NCI-H2196 (cell line): ENCODE results near the gene PNPLA7.

Experiments
- DNase-seq: peaks from one replicate; lab custom pipeline; 2025; ENCODE audit not compliant: unreplicated experiment; lab: John Stamatoyannopoulos, UW

Gene PNPLA7

GRCh38 chr9:137497921-137498719, 52.1 kb downstream of the PNPLA7 start:
- DNase-seq = no peak

DNA sequence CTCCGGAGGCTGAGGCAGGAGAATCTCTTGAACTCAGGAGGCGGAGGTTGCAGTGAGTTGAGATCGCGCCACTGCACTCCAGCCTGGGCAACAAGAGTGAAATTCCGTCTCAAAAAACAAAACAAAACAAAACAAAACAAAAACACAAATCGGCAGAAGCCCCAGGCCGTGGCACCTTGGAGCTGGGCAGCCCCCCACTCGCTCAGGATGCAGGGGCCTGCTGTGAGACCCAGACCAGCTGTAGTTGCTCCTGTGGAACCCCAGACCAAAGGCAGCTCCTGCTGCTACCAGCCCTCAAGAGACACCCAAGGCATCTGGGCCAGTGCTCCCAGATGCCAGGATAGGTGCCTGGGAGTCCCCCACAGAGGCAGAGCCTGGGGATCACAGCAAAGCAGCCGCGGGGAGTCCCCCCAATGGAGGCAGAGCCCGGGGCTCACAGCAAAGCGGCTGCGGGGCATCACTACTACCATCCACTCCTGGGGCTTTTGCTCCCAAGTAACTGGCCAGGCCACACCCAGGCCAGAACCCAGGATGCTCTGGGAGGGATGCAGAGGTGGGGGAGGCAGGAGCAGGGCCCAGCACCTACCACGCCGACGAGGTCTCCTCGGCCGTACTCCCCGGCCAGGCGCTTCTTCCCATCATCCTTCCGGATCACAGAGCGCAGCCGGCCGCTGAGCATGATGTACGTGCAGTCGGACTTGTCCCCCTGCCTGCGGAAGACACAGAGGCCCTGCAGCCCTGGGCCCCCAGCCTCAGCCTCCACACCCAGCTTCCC, 53.4 kb downstream of the PNPLA7 start:
- no peak for DNase-seq

DNA sequence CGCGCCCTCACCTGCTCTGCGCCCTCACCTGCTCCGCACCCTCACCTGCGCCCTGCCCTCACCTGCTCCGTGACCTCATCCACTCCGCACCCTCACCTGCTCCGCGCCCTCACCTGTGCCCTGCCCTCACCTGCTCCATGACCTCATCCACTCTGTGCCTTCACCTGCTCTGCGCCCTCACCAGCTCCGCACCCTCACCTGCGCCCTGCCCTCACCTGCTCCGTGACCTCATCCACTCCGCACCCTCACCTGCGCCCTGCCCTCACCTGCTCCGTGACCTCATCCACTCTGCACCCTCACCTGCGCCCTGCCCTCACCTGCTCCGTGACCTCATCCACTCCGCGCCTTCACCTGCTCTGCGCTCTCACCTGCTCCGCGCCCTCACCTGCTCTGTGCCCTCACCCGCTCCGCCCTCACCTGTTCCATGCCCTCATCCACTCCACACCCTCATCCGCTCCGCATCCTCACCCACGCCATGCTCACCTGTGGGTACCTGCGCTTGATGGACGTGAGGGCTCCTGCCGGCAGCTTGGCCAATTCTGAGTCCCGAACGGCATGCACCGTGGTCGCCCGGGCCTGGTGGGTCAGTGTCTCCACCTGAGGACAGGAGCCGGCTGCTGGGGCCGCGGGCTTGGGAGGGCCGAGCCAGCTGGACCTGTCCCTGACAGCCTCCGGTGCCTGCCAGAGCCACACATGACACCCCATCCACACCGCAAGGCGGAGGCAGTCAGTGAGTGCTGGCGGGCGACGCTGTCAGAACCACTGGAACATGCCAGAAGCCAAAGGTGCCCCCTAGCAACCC, 55.5 kb downstream of the PNPLA7 start:
- no peak for DNase-seq

GRCh38 chr9:137494104-137494544, 56.1 kb downstream of the PNPLA7 start:
- no peak for DNase-seq

DNA sequence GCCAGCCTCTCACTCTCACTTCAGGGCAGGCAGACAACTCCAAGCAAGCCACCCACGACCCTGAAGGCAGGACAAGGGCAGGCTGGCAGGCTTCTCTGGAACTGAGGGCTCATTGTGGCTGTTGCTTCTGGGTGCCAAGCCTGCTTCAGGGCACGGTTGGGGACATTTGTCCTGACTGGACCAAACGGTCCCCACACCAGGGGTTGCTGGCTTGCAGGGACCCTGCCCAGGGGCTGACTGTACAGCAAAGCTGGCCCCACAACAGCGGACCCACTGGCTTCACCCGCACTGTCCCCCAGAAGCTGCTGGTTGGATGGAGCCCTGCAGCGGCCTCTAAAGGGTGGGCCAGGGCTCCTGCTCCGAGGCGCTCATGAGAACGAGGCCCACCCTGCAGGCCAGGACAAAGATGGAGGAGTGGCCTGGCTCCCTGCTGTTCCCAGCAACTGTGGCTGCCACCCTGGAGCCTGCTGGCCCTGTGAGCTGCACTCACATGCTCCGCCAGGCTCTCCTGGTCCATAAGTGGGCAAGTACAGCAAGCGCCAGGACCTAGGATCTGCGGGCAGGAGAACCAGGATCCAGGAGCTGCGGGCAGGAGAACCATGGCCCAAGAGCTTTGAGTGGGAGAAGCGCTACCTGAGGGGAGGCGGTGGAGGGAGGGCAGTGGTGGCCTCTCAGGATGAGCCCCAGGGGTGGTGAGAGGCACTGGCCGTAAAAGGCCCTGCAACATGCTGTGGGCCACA, 56.7 kb downstream of the PNPLA7 start:
- DNase-seq = no peak

- DNase-seq = no peak
Measured at GRCh38 chr9:137492464-137493363, 57.5 kb downstream of the PNPLA7 start.

- DNase-seq = no peak
Measured at GRCh38 chr9:137491735-137492432, 58.3 kb downstream of the PNPLA7 start.

DNA sequence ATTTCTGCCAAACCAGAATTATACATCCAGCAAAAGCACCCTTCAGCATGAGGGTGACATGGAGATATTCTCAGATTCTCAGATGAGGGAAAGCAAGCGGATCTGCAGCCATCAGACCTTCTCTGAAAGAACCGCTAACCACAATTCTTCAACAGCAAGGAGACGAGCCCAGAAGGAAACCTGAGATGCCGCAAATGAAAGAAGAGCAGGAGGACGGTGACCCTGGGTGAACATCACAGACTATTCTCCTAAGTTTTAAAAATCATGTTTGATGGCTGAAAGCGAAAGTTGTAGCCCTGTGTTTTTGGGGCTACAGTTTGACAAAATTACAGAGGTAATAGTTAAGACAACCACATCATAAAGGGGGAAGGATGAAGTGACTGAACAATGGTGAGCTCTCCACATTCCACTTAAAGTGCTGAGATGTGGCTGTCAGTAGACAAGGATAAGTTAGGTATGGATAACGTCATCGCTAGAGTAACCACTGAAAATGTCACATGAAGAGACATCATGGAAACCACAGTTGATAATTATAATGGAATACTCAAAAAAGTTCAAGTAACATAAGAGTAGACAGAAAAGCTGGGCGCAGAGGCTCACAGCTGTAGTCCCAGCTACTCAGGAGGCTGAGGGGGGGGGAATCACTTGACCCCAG, 59.5 kb downstream of the PNPLA7 start:
- DNase-seq = no peak

- DNase-seq = no peak
Measured at GRCh38 chr9:137488906-137489305, 61.3 kb downstream of the PNPLA7 start.

GRCh38 chr9:137488327-137488653, 61.9 kb downstream of the PNPLA7 start:
- DNase-seq = peak; percentile 37

DNA sequence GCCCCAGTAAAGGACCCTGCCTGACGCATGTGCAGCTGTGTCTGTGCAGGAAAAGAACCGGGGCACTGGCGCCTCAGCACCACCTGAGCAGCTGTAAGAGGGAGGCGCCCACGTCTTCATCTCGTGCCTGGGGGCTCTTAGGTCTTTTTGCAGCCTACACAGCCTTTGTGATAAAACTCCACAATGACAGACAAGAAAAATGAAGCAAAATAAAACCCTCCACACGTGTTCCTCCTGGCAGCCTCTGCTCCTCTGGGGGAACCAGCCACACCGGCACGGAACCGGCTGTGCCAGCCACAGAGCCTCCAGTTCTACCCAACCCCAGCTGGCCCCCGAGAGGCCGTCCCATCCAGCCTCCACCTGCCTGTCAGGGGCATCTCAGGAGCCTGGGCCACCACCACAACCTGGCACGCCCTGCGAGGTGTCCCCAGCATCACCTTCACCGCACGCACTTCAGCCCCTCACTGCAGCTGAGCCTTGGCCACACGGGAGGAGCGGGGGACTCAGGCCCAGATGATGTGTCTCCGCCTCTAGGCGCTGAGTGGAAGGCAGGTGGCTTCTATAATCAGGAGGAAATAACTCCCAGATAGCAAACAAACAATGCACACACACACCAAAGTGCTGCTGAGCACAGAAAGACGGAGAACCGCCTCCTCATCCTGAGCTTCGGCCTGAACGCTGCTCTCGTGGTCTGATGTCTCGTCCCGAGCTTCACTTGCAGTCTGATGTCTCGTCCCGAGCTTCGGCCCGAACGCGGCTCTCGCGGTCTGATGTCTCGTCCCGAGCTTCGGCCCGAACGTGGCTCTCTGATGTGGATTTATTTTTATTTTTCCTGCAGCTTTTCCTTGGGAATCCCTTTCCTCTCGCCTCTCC, 62.5 kb downstream of the PNPLA7 start:
- DNase-seq = peak; percentile 42

GRCh38 chr9:137486545-137487453, 63.4 kb downstream of the PNPLA7 start:
- DNase-seq = no peak

- no peak for DNase-seq
Measured at GRCh38 chr9:137486141-137486490, 64.1 kb downstream of the PNPLA7 start.

DNA sequence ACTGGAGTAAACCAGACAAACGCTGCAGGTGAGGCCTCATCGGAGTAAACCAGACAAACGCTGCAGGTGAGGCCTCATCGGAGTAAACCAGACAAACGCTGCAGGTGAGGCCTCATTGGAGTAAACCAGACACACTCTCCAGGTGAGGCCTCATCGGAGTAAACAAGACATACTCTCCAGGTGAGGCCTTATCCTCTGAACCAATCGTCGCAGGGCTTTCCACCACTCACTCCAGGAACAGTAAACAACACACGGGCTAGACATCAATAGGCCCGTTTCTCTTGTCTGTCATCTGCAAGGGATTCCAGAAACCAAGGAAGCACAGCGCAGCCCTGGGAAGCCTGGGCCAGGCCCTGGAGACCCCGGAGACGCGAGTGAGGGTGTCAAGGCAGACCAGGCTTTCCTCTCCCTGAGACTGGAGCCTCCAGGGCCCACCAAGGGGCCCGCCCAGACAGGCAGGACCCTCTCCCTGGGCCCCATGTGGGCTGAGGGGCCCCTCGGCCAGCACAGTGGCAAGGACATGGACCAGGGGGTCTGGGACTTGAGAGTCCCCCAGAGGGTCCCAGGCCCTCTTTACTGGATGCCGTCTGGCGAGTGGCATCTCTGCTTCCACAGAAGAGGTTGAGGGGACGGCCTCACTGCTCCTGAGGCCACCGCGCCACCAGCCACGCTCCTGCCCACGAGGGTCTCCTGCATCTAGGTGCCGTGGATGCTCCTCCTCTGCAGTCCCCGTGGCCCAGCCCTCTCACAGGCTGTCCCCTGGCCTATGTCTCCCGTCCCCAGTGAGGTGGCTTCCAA, 64.7 kb downstream of the PNPLA7 start:
- DNase-seq = no peak

DNA sequence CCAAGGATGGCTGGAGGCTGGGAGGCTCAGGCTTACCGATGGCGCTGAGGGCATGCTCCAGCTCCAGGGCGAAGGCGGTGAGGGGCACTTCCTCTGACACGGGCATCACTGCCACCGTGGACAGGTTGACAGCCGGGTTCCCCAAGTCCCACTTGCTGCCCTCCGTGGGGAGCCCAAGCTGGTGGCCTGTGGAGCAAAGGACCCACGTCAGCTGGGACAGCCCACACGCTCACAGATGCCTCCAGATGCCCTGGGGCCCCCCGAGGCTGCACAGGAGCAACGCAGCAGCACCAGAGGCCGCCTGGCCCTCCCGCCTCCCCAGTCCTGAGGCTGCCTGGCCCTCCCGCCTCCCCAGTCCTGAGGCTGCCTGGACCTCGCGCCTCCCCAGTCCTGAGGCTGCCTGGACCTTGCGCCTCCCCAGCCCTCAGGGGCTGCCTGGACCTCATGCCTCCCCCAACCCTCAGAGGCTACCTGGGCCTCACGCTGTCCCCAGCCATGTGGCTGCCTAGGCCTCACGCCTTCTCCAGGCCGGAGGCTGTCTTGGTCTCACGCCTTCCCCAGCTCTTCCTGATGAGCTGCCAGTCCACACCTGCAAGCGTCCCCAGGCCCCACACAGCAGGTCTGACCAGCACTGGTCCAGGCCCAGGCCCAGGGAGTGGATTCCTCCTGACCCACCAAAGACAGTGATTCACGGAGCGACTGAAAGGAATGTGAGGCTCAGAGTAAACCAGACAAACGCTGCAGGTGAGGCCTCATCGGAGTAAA, 65.5 kb downstream of the PNPLA7 start:
- no peak for DNase-seq
